Inferior parietal cortex (tissue), 1 donor: ENCODE data around the gene GPR32.
"Not testable (repeated sequence)": the region's sequence is repeated elsewhere in the genome, so short reads cannot be mapped to it uniquely, and the experiment has no call there.

Experiments used
- DNase-seq: peaks from one replicate; pipeline ENCODE4 v3.0.0-alpha.2; 2016; ENCODE audit errors: extremely low spot score

GPR32 gene

GRCh38 chr19:50783848-50784152 lies 13.5 kb downstream of the GPR32 start:
- DNase-seq, result not testable (repeated sequence)

- no peak for DNase-seq
These were observed 14.4 kb downstream of the GPR32 start for GRCh38 chr19:50784710-50785109.

- DNase-seq, result no peak
These were observed 15.1 kb downstream of the GPR32 start for GRCh38 chr19:50785329-50785728.

GRCh38 chr19:50790396-50790795 lies 20.1 kb downstream of the GPR32 start, which contains the start of gene ACP4:
Gene ACP4 (plus strand): TSS chr19:50790415. CDS start chr19:50790415, 0 bp downstream.
- no peak for DNase-seq

- no peak for DNase-seq
These were observed 20.7 kb downstream of the GPR32 start for GRCh38 chr19:50790922-50791467.

- no peak for DNase-seq
These were observed 21.5 kb downstream of the GPR32 start for GRCh38 chr19:50791594-50792271.

GRCh38 chr19:50792272-50793250 lies 22.3 kb downstream of the GPR32 start:
- DNase-seq, result no peak

GRCh38 chr19:50793558-50794065 lies 23.3 kb downstream of the GPR32 start:
- DNase-seq, result no peak

GRCh38 chr19:50794074-50794875 lies 24.0 kb downstream of the GPR32 start:
- DNase-seq, result no peak

GRCh38 chr19:50794876-50795663 lies 24.8 kb downstream of the GPR32 start:
- no peak for DNase-seq

- no peak for DNase-seq
These were observed 25.4 kb downstream of the GPR32 start for GRCh38 chr19:50795664-50796073.

GRCh38 chr19:50796128-50796633 lies 25.9 kb downstream of the GPR32 start:
- no peak for DNase-seq

- no peak for DNase-seq
These were observed 26.6 kb downstream of the GPR32 start for GRCh38 chr19:50796634-50797428.

- no peak for DNase-seq
These were observed 27.1 kb downstream of the GPR32 start for GRCh38 chr19:50797429-50797780.

- no peak for DNase-seq
These were observed 27.8 kb downstream of the GPR32 start for GRCh38 chr19:50797781-50798658.

- DNase-seq, result no peak
These were observed 28.6 kb downstream of the GPR32 start for GRCh38 chr19:50798659-50799546.

GRCh38 chr19:50799547-50799851 lies 29.2 kb downstream of the GPR32 start:
- DNase-seq, result no peak

- no peak for DNase-seq
These were observed 30.8 kb downstream of the GPR32 start for GRCh38 chr19:50801107-50801506.
